GM19035 (cell line): ENCODE data around the gene COPS3.
"Not testable (repeated sequence)": the region's sequence is repeated elsewhere in the genome, so short reads cannot be mapped to it uniquely, and the experiment has no call there.

ENCODE experiments used
- ATAC-seq: cut with Tn5 transposase; IDR thresholded peaks from one replicate; pipeline ENCODE4 v1.9.1; 2021; ENCODE audit not compliant: unreplicated experiment

The COPS3 gene

GRCh38 chr17:17303010-17303846, 22.2 kb upstream of the COPS3 start, which contains the start of gene NT5M:
Gene NT5M, plus strand, starts transcription at chr17:17303373. Its CDS starts 178 bp downstream, at chr17:17303551.
- peak; percentile 62 for ATAC-seq

GRCh38 chr17:17301659-17302058, 20.6 kb upstream of the COPS3 start:
- ATAC-seq, result not testable (repeated sequence)

- no peak for ATAC-seq
Measured at GRCh38 chr17:17300624-17301568, 19.9 kb upstream of the COPS3 start.

- no peak for ATAC-seq
Measured at GRCh38 chr17:17298108-17298507, 17.1 kb upstream of the COPS3 start.

- no peak for ATAC-seq
Measured at GRCh38 chr17:17297217-17297616, 16.2 kb upstream of the COPS3 start.

GRCh38 chr17:17295141-17295540, 14.1 kb upstream of the COPS3 start:
- ATAC-seq, result no peak

- ATAC-seq, result no peak
Measured at GRCh38 chr17:17289701-17290100, 8.7 kb upstream of the COPS3 start.

GRCh38 chr17:17289086-17289485, 8.0 kb upstream of the COPS3 start:
- no peak for ATAC-seq

- ATAC-seq, result no peak
Measured at GRCh38 chr17:17285951-17286350, 4.9 kb upstream of the COPS3 start.

- no peak for ATAC-seq
Measured at GRCh38 chr17:17279316-17279715, 1.7 kb downstream of the COPS3 start.

GRCh38 chr17:17277431-17277830, 3.6 kb downstream of the COPS3 start:
- not testable (repeated sequence) for ATAC-seq

- no peak for ATAC-seq
Measured at GRCh38 chr17:17275971-17276370, 5.1 kb downstream of the COPS3 start.

GRCh38 chr17:17269926-17270773, 10.9 kb downstream of the COPS3 start:
- ATAC-seq, result no peak

- no peak for ATAC-seq
Measured at GRCh38 chr17:17264430-17264829, 16.6 kb downstream of the COPS3 start.

GRCh38 chr17:17258998-17259397, 22.0 kb downstream of the COPS3 start:
- no peak for ATAC-seq

- ATAC-seq, result no peak
Measured at GRCh38 chr17:17258011-17258410, 23.0 kb downstream of the COPS3 start.

- no peak for ATAC-seq
Measured at GRCh38 chr17:17256316-17256715, 24.7 kb downstream of the COPS3 start.

- ATAC-seq, result not testable (repeated sequence)
Measured at GRCh38 chr17:17255689-17256088, 25.4 kb downstream of the COPS3 start.

GRCh38 chr17:17254036-17254435, 27.0 kb downstream of the COPS3 start:
- ATAC-seq, result no peak

- ATAC-seq, result no peak
Measured at GRCh38 chr17:17253406-17253805, 27.6 kb downstream of the COPS3 start.

GRCh38 chr17:17252149-17252661, 28.8 kb downstream of the COPS3 start:
- no peak for ATAC-seq
